Activated naive CD8-positive, alpha-beta T cell treated with anti-CD3 and anti-CD28 coated beads for 36 hours (primary cell): ENCODE results near the gene NFIC. TPM values are rescaled to one million over a fixed set of nuclear protein-coding genes. Genes with fewer than 3 reads are reported as not detected.
"Not testable (repeated sequence)": the region's sequence is repeated elsewhere in the genome, so short reads cannot be mapped to it uniquely, and the experiment has no call there.

Experiments used
- DNase-seq: peaks from one replicate; pipeline ENCODE4 v3.0.0; 2021
- H3K27ac Mint-ChIP-seq: one replicate; pipeline ENCODE4 v1.8.0; 2022; ENCODE audit warnings: mild to moderate bottlenecking, moderate library complexity, mixed read lengths
- H3K27me3 Mint-ChIP-seq: one replicate; pipeline ENCODE4 v1.8.0; 2022; ENCODE audit warnings: mild to moderate bottlenecking, mixed read lengths
- H3K36me3 Mint-ChIP-seq: one replicate; pipeline ENCODE4 v1.8.0; 2021; ENCODE audit warnings: mild to moderate bottlenecking, mixed read lengths
- H3K4me1 Mint-ChIP-seq: one replicate; pipeline ENCODE4 v1.8.0; 2021; ENCODE audit warnings: mixed read lengths
- H3K4me3 Mint-ChIP-seq: one replicate; pipeline ENCODE4 v1.8.0; 2022; ENCODE audit warnings: mild to moderate bottlenecking, moderate library complexity, mixed read lengths
- H3K9me3 Mint-ChIP-seq: one replicate; pipeline ENCODE4 v1.8.0; 2022; ENCODE audit warnings: mixed read lengths
- total RNA-seq, 2 experiments: library from RNA; stranded (reverse); gene quantifications; one replicate each; pipeline ENCODE4 v1.2.3, GENCODE V29; 2021

The NFIC gene
- total RNA-seq, 2 experiments from 2014 or later: 19.0 to 19.5 TPM

- H3K27ac Mint-ChIP-seq, H3K4me3 Mint-ChIP-seq, DNase-seq, H3K9me3 Mint-ChIP-seq, H3K4me1 Mint-ChIP-seq, H3K27me3 Mint-ChIP-seq, H3K36me3 Mint-ChIP-seq: not testable (repeated sequence)
Measured at GRCh38 chr19:3446657-3447056, 80.3 kb downstream of the NFIC start.

DNA sequence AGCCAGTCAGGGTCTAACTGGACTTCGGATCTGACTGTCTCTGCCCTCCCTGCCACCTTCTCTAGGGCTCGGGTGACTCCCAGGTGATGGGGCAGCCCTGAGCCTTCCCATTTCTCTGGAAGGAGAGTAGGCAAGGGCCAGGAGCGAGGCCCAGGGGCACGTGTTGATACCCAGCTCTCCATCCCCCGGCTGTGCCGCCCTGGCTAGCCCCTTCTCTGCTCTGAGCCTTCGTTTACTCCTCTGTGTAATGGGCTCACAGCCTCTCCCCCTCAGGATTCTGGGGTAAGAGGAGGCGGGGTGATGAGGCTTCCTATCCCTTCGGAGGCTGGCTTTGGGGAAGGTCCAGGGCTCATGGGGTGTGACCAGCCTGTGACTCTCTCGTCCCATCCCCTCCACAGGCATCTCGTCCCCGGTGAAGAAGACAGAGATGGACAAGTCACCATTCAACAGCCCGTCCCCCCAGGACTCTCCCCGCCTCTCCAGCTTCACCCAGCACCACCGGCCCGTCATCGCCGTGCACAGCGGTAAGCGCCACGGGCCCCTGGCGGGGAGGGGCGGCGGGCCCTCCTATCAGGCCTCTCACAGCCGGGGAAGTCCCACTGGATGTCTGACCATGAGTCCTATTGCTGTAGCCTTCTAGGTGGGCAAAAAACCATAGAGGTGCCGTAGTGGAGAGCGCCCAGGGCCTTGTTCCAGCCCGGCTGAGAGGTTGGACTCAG, 82.4 kb downstream of the NFIC start:
- no peak overlapping the region for H3K27ac Mint-ChIP-seq
- H3K27me3 Mint-ChIP-seq: no peaks in the 10 kb centered on the region
- no peak overlapping the region for H3K4me3 Mint-ChIP-seq
- DNase-seq: no peak
- no peaks in the 10 kb centered on the region for H3K4me1 Mint-ChIP-seq
- peaks cover 2% of the 10 kb centered on the region for H3K36me3 Mint-ChIP-seq
- H3K9me3 Mint-ChIP-seq: no peaks in the 10 kb centered on the region

DNA sequence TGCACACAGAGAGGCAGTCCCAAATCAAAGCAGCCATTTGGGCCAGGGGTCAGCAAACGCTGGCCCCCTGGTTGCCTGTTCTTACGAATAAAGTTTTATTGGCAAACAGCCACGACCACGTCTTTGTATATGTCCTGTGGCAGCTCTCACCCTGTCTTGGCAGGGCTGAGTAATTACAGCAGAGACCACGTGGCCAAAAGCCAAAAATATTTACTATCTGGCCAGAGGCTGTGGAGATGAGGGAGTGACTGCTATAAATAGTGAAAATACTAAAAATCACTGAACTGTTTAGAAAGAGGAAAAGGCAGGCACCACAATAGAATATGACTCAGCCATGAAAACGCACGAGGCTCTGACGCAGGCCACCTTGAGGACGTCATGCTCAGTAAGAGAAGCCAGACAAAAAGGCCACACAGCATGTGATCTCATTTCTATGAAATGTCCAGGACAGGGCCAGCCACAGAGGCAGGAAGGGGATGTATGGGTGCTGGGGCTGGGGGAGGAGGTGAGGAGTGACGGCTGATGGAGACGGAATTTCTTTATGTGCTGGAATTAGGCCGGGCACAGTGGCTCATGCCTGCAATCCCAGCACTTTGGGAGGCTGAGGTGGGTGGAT, 84.5 kb downstream of the NFIC start:
- no peak overlapping the region for H3K27ac Mint-ChIP-seq
- H3K36me3 Mint-ChIP-seq: peaks cover 3% of the 10 kb centered on the region
- no peak for DNase-seq
- H3K4me3 Mint-ChIP-seq: no peak overlapping the region
- no peaks in the 10 kb centered on the region for H3K27me3 Mint-ChIP-seq
- no peaks in the 10 kb centered on the region for H3K4me1 Mint-ChIP-seq
- H3K9me3 Mint-ChIP-seq: no peaks in the 10 kb centered on the region

DNA sequence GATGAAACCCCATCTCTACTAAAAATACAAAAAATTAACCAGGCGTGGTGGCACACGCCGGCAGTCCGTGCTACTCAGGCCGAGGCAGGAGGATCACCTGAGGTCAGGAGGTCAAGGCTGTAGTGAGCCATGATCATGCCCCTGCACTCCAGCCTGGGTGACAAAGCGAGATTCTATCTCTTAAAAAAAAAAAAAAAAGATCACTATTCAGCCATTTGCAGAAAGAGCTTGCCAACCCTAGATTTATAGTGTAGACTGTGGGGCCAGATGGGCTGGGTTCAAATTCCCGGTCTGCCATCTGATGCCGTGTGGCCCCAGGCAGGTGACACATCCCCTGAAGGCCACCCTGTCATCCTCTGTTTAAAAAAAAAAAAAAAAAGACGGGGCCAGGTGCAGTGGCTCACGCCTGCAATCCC, 85.1 kb downstream of the NFIC start:
- H3K36me3 Mint-ChIP-seq: peaks cover 3% of the 10 kb centered on the region
- no peaks in the 10 kb centered on the region for H3K9me3 Mint-ChIP-seq
- H3K4me1 Mint-ChIP-seq: no peaks in the 10 kb centered on the region
- H3K27me3 Mint-ChIP-seq: no peaks in the 10 kb centered on the region
- H3K27ac Mint-ChIP-seq: no peak overlapping the region
- no peak for DNase-seq
- H3K4me3 Mint-ChIP-seq: no peak overlapping the region

GRCh38 chr19:3452171-3452941, 86.0 kb downstream of the NFIC start:
- H3K4me1 Mint-ChIP-seq: no peaks in the 10 kb centered on the region
- no peak for DNase-seq
- no peaks in the 10 kb centered on the region for H3K9me3 Mint-ChIP-seq
- H3K36me3 Mint-ChIP-seq: peaks cover 3% of the 10 kb centered on the region
- H3K27me3 Mint-ChIP-seq: no peaks in the 10 kb centered on the region
- H3K4me3 Mint-ChIP-seq: no peak overlapping the region
- H3K27ac Mint-ChIP-seq: no peak overlapping the region

DNA sequence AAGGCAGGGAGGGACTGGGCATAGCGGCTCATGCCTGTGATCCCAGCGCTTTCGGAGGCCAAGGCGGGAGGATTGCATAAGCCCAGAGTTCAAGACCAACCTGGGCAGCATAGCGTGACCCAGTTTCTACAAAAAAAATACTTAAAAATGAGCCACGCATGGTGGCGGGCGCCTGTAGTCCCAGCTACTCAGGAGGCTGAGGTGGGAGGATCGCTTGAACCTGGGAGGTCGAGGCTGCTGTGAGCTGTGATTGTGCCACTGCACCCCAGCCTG, 86.5 kb downstream of the NFIC start:
- not testable (repeated sequence) for H3K36me3 Mint-ChIP-seq, H3K27me3 Mint-ChIP-seq, H3K4me3 Mint-ChIP-seq, H3K9me3 Mint-ChIP-seq, H3K4me1 Mint-ChIP-seq, DNase-seq, H3K27ac Mint-ChIP-seq

DNA sequence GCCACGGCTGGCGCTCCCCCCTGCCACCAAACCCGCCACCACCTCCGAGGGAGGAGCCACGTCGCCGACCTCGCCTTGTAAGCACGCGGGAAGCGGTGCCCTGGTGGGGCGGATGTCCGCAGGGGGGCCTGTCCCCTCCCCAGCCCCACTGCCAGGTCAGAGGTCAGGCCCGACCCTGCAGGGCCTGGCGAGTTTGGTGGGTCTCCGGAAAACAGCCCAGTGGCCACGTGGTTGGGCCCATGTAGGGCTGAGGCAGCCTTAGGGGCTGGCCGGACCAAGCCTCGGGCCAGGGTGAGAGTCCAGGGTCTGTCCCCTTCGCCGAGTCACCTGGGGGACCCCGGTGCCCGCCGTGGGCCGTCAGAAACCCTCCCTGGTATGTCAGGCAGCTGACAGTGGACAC, 87.5 kb downstream of the NFIC start:
- Mint-ChIP-seq H3K27ac (no peak overlapping the region), H3K27me3 (no peaks in the 10 kb centered on the region), H3K4me1 (no peaks in the 10 kb centered on the region), H3K36me3 (peaks cover 3% of the 10 kb centered on the region), H3K9me3 (no peaks in the 10 kb centered on the region), H3K4me3 (no peak overlapping the region)
- DNase-seq: no peak

- H3K27me3 Mint-ChIP-seq: no peaks in the 10 kb centered on the region
- H3K4me1 Mint-ChIP-seq: no peaks in the 10 kb centered on the region
- H3K27ac Mint-ChIP-seq: no peak overlapping the region
- H3K9me3 Mint-ChIP-seq: no peaks in the 10 kb centered on the region
- peaks cover 3% of the 10 kb centered on the region for H3K36me3 Mint-ChIP-seq
- DNase-seq: no peak
- no peak overlapping the region for H3K4me3 Mint-ChIP-seq
Measured at GRCh38 chr19:3454656-3455392, 88.4 kb downstream of the NFIC start.

DNA sequence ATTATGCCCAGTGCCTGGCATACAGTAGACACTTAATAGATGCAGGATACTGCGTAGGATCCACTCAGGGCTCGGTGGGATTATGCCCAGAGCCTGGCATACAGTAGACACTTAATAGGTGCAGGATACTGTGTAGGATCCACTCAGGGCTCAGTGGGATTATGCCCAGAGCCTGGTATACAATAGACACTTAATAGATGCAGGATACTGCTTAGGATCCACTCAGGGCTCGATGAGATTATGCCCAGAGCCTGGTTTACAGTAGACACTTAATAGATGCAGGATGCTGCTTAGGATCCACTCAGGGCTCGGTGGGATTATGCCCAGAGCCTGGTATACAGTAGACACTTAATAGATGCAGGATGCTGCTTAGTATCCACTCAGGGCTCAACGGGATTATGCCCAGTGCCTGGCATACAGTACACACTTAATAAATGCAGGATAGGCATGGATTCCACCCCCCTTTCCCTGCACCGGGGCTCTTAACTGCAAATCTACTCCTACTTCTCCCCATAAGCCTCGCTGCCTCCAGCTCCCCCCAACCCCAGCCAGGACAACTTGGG, 89.1 kb downstream of the NFIC start:
- Mint-ChIP-seq H3K27ac (no peak overlapping the region), H3K36me3 (peaks cover 3% of the 10 kb centered on the region), H3K9me3 (no peaks in the 10 kb centered on the region), H3K4me1 (no peaks in the 10 kb centered on the region), H3K4me3 (no peak overlapping the region), H3K27me3 (no peaks in the 10 kb centered on the region)
- no peak for DNase-seq

DNA sequence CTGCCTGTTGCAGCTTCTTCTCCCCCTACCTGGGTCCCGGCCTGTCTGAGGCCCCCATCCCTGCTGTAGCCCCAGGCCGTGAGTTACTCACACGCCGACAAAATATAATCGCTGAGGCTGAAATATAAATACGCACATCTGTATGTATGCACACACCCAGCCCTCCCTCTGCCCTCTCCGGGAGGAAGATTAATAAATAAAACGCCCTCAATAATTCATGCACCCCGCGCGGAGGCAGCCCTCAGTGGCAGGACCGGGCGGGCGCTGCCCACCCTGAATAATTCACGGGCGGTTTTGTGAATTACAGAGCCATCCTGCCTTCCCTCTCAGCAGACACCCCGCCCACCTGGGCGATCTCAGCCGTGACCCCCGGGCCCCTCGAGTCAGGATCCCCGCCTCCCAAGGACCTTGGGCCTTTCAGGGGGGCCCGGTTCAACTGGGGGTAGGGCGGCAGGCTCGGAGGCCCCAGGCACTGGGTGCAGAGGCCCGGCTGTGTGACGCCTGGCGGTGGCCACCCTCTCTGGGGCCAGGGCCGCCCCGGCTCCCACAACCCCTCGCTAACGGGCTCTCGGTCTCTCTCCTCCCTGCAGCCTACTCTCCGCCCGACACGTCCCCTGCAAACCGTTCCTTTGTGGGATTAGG, 89.7 kb downstream of the NFIC start:
- Mint-ChIP-seq H3K4me1 (no peaks in the 10 kb centered on the region), H3K4me3 (no peak overlapping the region), H3K9me3 (no peaks in the 10 kb centered on the region), H3K27ac (no peak overlapping the region), H3K36me3 (peaks cover 1% of the 10 kb centered on the region), H3K27me3 (no peaks in the 10 kb centered on the region)
- DNase-seq: no peak

DNA sequence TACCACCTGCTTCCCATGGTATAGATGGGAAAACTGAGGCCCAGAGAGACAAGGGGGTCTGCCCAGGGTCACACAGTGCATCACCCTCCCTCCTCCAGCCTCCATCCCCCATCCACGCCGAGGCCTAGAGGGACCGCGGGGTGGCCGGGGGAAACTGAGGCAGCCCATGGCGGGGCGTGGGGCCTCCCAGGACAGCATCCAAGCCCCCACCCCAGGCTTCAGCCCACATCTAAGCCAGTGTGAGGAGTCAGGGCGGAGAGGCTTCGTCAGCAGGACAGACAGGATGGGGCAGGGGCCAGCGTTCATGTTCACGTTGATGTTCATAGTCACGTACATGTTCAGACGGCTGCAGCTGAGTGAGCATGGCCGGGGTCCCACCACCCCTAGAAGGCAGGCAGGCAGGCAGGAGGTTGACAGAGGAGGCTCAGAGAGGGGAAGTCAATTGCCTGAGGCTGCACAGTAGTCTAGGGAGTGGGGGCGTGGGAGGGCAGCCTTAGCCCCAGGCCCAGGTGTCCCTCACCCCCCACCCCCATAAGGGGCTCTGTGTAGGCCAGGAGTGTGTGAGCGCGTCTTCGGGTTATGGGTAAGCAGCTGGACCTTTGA, 90.6 kb downstream of the NFIC start:
- Mint-ChIP-seq H3K4me3 (no peak overlapping the region), H3K27me3 (no peaks in the 10 kb centered on the region), H3K9me3 (no peaks in the 10 kb centered on the region), H3K36me3 (peaks cover 1% of the 10 kb centered on the region), H3K27ac (no peak overlapping the region), H3K4me1 (no peaks in the 10 kb centered on the region)
- no peak for DNase-seq

- no peak overlapping the region for H3K4me3 Mint-ChIP-seq
- no peaks in the 10 kb centered on the region for H3K27me3 Mint-ChIP-seq
- DNase-seq: no peak
- H3K9me3 Mint-ChIP-seq: no peaks in the 10 kb centered on the region
- H3K27ac Mint-ChIP-seq: no peak overlapping the region
- peaks cover 2% of the 10 kb centered on the region for H3K36me3 Mint-ChIP-seq
- no peaks in the 10 kb centered on the region for H3K4me1 Mint-ChIP-seq
Measured at GRCh38 chr19:3457528-3458228, 91.3 kb downstream of the NFIC start.

DNA sequence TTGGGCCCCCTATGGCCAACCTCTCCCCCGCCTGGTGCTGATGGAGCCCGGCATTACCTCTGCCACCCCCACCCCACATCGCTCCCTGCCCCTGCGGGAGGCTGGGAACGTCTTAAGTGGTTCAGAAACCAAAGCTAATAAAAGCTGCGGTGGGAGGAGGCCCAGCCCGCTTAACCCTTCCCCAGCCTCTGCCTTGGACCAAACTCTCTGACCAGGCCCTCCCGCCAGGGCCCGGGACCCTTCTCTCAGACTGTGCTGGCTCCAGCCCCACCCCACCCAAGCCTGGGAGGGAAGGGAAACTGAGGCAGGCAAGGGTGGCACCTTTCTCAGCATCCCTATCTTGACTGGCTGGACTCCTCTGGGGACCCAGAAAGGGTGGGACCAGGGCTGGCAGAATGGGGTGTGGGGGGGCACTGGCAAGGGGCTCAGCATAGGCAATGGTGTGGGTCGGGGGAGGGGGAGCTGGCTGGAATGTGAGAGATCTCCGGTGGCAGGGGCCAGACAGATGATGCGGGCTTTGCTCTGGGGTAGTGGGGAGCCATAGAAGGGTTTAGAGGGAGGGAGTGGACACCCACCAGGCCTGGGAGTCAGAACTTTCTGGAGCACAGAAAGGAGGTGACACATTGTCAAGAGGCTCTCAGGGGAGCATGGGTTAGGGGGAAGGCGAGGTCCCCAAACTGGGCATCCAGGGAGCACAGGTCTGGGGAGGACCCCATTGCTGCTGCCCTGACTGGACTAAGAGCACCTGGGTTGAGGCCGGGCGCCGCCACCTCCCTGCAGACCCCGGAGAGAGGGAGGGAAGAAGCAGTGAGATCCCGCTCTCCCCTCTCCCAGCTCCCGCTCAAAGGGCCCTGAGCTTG, 92.1 kb downstream of the NFIC start:
- DNase-seq: no peak
- Mint-ChIP-seq H3K27me3 (no peaks in the 10 kb centered on the region), H3K36me3 (peaks cover 4% of the 10 kb centered on the region), H3K27ac (no peak overlapping the region), H3K4me3 (no peak overlapping the region), H3K4me1 (no peaks in the 10 kb centered on the region), H3K9me3 (no peaks in the 10 kb centered on the region)
